Umbilical cord (tissue), 2 donors: Measurements from ENCODE around the gene SORL1-AS1. TPM values are rescaled to one million over a fixed set of nuclear protein-coding genes. Genes with fewer than 3 reads are reported as not detected.

Source experiments
- DNase-seq: peaks from one replicate; pipeline ENCODE4 v3.0.0-alpha.2; 2015; ENCODE audit warnings: low spot score
- total RNA-seq: library from RNA; depleted of rRNA; stranded (reverse); fragments of >200 nt; gene quantifications from one replicate; pipeline ENCODE4 v1.2.3, GENCODE V29; 2014; ENCODE audit warnings: low replicate concordance; ENCODE audit not compliant: insufficient read depth

SORL1-AS1 gene

GRCh38 chr11:121391914-121392313, 60.9 kb downstream of the SORL1-AS1 start:
- DNase-seq: peak; percentile 13

- DNase-seq: peak; percentile 14
These were observed 63.1 kb downstream of the SORL1-AS1 start for GRCh38 chr11:121389651-121390050.

Other genes starting within 250 kb of the SORL1-AS1 start
- gene SC5D, start 160.2 kb downstream of the SORL1-AS1 start, total RNA-seq: 31.1 TPM
- gene SORL1, start 653 bp downstream of the SORL1-AS1 start, total RNA-seq: 18.1 TPM